NCI-H1048 (cell line): Measurements from ENCODE around the gene VPS4B.
"Not testable (repeated sequence)": the region's sequence is repeated elsewhere in the genome, so short reads cannot be mapped to it uniquely, and the experiment has no call there.

Source experiments
- DNase-seq: peaks from one replicate; lab custom pipeline; 2025; lab: John Stamatoyannopoulos, UW

VPS4B gene

DNA sequence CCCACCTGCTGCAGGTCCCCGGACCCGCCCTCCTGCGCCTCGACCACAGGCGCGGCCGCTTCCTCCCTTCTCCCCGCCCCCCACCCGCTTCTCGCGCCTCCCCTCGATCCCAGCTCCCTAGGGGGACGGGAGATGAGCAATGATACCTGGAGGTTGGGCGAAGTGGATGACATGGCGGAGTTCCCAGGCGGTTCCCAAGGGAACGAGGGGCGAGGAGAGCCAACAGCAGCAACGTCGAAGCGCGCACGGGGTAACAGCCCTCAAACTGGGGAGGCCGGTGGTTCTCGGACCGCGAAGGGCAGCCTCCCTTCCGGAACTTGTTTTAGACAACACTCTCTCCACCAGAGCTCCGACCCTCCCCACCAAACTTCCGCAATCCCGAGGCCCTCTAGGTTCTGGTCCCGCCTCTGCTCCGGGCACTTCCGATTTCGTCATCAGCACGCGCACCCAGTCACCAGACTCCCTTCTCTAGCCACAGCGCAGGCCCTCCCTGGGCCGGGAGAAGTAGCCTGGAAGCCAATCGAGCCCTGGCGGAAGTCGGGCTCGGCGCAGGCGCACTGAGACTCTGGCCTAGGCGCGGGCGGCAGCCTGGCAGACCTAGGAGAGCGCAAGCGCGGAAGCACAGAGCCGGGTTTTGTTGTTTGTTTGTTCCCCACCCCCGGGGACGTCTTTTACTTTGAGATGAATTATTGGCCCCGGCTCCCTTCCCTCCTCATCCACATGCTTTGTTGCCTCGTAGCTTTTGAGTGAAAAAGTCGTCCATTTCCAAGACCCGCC lies at the start of gene VPS4B:
Gene VPS4B, minus strand, starts transcription at position 390 of the 777 bp plus-strand sequence. Its CDS starts 217 bp downstream, at position 173.
- DNase-seq = peak; percentile 98

DNA sequence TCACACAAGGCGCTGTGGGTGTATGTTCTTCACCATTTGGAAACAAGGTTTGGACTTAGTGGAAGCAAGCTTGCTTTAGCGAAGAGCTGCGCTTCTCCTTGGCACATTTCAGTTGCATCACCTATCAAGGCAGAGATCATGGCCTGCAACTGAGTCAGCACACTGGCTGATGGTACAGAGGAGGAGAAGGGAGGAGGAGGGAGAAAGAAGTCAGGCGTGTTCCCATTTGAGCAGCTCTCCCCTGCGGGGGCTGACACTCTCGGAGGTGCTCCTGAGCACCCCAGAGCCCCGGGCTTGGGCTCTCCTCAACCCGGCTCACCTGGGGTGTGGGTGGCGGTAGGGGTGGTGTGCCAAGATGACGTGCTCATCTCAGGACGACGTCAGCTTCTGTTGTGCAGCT lies 48.5 kb upstream of the VPS4B start:
- no peak for DNase-seq

DNA sequence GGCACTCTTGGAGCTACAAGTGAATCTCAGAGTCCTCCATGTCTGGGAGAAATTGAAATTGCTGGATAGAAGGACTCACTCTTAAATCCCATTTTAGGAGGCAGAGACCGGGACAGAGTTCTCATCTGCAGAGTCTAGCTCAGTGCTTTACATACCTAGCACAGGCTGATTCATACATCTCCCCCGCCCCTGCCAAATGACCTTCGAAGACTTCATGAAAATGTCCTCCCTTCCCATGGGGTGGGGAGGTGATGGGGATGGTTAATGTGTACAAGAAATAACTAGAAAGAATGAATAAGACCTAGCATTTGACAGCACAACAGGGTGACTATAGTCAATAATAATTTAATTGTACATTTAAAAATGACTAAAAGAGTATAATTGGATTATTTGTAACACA lies 46.3 kb upstream of the VPS4B start:
- no peak for DNase-seq

DNA sequence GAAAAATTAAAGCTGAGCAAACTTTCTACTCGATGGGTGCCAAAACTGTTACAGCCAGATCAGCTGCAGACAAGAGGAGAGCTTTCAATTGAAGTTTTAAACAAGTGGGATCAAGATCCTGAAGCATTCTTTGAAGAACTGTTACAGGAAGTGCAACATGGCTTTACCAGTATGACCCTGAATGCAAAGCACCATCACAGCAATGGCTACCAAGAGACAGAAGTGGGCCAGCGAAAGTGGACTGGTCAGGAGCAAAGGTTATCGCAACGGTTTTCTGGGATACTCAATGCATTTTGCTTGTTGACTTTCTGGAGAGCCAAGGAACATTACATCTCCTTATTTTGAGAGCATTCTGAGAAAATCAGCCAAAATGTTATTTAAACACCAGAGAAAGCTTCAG lies 45.4 kb upstream of the VPS4B start:
- DNase-seq = no peak

DNA sequence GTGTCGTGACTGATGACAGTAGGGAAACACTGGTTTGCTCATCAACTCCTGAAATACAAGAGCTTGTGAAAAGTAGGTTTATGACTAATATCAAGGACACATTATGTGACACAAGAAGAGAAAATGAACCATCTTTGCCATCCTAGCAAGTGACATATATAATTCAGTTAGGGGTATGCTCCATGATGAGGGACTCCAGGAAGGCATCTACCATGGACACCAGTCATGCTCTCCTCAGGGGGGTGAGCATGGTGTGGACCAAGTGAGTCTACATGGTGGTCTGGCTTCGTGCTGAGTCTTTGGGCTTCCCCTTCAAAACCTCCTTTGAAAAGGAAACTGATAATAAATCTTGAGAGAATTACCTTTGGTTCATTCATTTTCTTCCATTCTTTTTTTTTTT lies 42.8 kb upstream of the VPS4B start:
- DNase-seq = no peak

DNA sequence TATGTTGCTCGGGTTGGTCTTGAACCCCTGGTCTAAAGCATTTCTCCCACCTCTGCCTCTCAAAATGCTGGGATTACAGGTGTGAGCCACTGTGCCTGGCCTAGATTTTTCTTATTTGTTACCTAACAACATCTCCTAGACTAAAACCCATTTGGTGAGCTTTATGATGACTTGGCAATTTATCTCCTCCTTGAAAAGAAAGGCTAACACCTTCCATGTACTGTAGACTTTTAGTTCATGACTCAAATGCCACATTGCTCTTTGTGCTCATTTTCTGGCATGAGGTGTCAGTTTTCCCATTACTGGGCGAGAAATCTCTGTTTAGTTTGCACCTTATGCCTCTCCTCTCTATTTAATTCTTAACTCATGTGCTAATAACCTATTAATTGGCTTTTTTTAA lies 42.2 kb upstream of the VPS4B start:
- DNase-seq = no peak

DNA sequence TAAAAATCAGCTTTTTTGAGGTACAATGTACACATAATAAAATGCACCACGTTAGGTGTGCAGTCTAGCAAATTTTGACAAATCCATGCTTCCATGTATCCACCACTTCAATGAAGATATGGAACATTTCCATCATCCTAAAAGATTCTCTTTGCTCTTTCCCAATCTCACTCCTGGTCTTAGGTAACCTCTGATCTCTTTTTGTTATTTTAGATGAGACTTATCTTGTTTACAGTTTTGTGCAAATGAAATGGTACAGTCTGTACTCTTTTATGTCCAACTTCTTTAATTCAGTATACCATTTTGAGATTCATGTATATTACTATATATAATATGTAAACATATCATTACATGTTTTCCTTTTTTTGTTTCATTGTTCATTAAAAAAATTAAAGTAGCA lies 38.1 kb upstream of the VPS4B start:
- no peak for DNase-seq

DNA sequence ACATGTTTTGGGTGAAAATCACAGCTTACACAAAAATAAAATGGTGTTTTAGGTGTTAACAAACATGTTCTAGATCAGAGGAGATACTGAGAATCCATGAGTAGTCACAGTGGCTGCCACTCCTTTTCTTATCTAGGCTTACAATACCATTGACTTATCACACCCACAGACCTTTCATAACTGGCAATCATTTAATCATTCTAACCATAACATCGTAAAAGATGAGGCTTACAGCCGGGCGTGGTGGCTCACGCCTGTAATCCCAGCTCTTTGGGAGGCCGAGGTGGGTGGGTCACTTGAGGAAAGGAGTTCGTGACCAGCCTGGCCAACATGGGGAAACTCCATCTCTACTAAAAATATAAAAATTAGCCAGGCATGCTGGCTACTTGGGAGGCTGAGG lies 35.7 kb upstream of the VPS4B start:
- no peak for DNase-seq

DNA sequence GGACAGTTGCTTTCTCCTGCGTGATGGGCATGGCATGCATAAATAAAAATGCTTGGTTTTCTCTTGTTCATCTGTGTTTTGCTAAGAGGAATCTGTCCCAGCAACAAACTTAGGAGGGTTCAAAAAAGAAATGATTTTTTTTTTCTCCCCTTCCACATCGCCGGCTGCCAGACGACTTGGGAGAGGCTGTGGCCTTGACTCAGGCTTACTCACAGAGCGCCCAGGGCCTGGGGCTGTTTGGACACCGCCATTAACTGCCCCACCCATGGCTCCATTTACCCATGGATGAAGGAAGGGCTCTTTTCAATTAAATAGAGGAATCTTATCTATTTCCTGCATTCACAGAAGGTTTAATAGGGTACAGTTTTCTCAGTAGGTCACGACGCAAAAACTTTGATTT lies 32.2 kb upstream of the VPS4B start:
- no peak for DNase-seq

DNA sequence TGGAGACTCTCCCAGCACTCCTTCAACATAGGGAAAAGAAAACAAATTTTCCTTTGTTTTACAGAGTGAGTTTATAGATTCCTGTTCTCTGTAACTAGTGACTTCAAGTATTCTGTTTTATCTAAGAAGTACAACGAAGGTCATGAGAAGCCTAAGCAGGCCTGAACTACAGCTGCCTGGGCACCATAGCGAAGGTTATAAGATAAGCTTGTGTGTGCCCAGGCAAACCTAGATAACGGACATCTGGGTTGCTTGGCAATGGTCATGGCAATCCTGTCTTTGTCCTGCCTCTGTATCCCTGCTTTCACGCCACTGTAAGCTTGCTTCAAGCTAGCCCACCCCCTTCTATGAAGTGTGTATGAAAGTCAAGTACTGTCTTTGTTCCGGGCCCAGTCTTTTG lies 30.5 kb upstream of the VPS4B start:
- DNase-seq = not testable (repeated sequence)

DNA sequence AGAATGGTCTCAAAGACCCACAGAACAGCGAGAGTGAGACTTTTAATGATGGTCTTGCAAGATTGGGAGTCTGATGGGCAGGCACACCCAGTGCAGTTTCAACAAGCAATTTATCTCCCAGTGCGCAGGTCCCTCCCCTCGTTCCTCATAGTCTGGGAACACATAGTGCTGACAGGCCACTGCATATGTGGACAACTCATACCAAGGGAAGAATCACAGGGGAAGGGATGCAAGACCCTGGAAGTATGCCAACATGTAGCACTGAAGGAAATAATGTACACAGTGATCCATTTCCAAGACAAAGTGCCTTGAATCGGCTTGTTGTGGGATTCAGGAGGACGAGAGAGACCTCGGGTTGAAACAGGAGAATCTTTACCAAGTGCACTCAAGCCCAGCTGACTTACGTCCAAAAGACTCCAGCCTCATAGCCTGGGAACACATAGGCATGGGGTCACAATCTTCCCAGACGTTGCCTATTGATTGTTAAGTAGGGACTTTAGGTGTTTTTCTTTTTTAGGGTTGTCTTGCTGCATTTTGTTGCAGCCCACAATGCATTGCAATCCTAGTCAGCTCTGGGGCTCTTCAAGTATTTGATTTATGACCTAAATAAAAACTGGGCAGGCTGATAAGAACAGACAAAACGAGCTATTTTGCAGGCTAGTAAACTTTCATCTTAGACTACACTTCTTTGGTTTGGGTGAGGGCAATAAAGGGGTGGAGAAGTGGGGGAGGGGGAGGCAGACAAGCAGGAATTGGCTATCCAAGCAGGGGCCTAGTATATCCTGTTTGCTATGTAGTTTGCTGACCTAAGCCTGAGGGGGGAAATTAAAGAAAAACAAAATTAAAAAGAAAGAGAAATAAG lies 29.8 kb upstream of the VPS4B start:
- no peak for DNase-seq

DNA sequence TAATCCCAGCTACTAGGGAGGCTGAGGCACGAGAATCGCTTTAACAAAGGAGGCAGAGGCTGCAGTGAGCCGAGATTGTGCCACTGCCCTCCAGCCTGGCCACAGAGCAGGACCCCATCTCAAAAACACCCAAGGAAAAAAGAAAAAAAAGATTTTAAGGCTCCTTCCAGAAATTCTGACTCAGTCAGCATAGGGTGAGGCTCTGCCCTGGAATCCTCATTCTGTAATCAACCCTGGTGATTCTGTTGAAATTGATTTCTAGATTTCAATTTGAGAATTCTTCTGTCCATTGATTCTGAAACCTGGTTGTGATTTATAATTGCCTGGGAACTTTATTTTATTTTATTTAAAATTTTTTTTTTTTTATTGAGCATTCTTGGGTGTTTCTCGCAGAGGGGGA lies 27.1 kb upstream of the VPS4B start:
- DNase-seq = no peak

DNA sequence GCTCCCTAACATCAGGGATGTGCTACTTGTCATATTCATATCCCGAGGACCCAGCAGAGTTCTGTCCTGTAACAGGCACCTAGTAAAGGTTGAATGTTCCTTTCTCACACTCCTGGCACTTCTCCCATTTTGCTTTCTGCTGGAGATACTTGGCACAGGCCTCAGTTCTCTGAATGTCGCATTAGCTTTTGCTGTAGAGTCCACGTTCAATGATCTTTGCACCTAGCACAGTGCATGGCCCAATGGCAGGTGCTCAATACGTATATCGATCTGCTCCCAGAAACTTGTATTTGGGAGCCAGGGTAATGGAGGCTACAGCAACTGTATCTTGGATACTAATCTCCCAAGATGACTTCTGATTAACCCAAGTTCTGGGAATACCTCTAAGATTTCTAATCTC lies 24.8 kb upstream of the VPS4B start:
- DNase-seq = no peak

DNA sequence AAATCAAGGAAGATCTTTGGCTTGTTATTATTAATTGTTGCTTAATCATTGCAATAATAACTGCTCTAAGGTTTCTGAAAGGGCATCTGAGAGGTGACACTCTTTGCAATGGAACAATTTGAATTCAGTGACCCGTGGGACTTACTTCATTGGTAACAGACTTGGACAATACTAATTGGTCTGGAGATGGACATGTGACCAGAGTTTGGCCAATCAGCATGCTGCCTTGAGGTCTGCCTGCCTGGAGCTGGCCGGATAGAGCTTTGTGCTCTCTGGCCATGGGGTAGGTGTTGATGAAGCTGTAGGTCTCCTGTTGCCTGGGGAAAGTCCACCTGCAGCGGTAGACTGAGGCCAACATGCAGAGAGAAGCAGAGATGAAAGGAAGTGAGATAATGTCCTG lies 24.0 kb upstream of the VPS4B start:
- DNase-seq = no peak

DNA sequence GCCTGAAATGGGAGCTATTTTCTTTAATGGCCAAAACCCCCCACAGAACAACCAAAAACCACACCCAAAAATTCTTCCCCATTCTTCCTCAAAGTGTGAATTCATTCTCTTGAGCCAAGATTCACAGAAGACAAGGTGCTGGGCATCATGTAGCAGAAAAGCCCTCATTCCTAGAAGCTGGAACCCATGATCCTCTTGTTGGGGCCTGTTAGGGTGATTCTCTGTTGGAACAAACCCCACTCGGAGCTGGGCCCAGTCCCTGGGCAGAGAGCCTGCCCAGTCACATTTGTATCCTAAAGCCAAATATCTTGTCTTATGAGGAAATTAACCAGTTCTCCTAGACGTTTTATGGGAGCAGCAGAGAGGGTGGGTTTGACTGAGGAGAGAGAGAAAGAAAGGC lies 22.8 kb upstream of the VPS4B start:
- no peak for DNase-seq

DNA sequence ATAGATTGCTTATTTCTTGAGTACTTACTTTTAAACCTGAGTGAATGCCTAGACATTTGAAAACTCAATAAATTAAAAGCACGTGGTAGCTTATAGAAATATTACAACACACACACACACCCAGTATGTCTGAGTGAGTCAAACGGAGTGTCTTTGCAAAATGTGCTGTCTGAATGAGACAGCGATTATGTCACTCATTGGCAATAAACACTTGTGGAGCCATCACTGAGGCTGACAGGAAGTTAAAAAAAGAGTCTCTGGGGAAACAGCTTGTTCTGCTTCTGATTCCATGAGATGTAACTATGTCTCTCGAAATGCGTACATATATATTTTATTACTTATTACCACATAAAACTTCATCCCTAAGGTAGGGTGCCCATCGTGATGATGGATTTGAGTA lies 22.3 kb upstream of the VPS4B start:
- no peak for DNase-seq

DNA sequence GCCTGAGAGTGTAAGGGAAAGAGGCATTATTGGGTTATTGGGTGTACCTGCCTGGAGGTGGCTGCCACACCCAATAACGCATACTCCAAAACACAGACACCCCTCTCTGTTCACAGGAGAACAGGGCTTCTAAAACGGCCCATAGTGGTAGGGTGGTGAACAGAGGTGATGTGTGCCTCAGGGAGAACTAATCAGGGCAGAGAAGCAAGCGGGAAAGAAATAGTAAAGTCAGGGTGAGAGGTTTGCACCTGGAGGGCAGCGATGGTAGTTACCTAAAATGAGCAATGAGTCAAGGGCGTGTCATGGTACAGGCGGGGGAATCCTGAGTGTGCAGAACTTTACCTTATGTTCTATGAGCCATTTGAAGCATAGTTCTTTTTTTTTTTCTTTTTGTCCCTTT lies 21.6 kb upstream of the VPS4B start:
- no peak for DNase-seq

DNA sequence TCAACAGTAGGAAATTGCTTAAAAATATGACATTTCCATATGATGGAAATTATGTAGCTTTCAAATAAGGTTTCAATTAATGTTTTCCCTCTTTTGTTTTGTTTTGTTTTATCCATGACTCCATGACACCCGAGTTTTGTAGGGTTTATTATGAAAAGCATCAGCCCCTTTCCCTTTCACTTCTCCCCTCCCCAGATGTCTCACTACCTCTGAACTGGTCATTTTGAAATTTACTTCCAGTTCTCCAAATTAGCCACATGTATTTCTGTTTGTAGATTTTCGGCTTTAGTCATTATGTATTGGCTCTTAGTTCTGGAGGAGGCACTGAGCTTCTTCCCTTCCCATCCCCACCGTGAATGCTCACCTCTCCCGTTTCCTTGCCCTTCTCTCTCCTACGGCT lies 18.6 kb upstream of the VPS4B start:
- DNase-seq = no peak

DNA sequence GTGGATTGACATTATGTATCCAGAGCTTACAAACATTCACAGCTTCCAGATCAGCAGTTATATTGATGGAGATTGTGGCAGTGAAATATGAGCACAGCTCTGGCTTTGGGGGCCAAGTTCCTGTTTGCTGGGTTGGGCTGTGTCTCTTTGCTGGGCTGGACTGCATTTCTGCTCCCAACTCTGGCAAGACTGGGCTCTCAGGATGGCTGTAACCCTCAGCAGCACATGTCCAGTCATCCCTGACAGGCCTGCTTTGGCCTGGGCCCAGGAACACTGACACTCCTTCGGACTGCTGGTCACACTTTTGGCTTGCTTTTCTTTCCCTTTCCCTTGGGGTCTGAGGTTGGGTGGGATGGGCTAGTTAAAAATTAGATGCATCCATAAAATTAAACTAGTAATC lies 17.9 kb upstream of the VPS4B start:
- no peak for DNase-seq

DNA sequence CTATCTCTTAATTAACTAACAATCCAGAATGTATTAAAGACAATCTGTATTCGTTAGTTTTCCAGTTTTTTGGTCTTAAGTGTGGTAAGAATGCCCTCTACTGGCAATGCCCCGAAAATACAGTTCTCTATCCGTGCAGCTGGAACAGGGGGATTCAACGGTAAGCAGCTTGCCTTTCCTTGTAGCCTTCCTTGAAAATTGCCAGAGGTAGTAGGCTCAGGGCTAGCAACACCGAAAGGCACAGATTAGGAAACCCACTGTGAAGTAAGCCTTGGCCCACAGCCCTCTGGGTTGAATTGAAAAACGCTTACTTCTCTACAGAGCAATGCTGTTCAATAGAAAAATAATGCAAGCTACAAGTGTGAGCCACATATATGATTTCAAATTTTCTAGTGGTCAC lies 17.1 kb upstream of the VPS4B start:
- peak; percentile 4 for DNase-seq

DNA sequence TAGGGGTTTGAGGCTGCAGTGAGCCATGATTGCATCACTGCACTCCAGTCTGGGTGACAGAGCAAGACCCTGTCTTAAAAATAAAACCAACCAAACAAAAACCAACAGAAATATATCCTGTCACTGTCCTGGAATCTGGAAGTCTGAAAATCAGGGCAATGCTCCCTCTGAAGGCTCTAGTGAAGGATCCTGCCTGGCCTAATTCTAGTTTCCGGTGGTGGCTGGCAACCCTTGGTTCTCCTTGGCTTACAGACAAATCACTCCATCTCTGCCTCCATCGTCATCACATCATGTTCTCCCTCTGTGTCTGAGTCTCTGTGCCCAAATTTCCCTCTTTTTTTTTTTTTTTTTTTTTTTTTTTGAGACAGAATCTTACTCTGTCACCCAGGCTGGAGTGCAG lies 15.9 kb upstream of the VPS4B start:
- DNase-seq = no peak

DNA sequence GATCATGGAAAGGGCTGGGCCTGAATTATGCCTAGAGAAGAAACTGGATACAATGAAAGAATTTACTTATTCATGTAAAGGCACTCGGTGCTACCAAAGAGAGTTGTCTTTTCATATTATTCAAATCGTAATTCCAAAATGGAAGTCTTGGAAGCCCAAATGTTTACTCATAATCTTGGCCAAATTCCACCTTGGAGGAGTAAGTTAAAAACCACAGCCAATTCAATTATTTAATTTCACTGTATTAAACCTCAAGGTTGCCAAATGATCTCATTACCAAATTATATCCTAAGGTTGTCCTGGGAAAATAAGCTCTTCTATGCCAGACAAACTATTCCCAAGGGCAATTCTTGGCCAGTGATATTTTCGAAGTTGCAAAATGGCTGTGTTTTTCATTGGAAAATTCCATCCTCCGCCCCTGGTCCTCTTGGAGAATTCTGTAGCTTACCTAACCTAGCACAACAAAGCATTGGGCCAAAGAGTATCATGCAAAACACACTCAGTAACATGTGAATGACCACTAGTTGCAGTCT lies 11.1 kb upstream of the VPS4B start:
- DNase-seq = no peak

DNA sequence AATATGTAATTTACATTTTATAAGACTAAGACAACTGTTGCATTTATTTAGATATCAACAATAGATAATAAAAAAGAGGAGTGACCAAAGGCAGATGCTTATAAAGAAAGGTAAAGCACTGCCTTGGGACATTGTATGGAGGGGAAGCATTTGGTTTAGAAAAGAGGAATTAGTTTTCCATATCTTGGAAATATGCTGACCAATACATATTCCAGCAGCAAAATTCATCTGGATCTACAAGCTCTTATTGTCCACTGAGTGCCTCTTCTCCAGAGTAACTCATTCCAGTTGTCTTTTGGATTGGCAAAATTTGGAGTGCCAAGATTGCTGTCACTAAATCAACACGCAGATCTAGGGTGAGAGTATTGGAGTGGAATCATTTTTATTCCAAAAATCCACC lies 8.9 kb upstream of the VPS4B start:
- no peak for DNase-seq
